ENCODE measurements around the gene CYP11A1.

CYP11A1 gene

DNA sequence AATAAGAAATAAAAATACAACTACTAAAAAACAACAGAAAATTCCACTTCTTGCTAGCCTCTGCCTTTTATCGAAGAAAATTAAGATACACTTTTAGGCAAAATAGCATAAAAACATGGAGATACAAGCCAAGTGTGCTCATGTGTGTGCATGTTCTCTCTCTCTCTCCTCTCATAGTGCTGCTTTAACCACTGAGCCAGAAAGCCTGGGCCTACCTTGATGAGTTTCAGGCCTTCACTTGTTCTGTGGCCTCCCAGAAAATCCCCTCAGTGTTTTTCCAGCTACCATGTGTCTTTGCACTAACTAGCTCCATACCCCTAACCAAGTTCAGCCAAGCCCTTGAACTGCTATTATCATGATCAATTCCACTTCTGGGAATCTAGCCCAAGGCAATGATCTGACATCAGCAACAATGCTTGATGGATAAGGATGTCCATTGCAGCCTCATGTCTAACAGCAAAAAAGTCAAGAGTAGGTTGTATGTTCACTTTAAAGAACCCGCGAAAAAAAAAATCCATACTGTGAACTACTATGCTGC lies 18.1 kb downstream of the CYP11A1 start:
- TF ChIP-seq SIN3A (IDR thresholded peaks at IDR 0.05; ENCODE audit: borderline replicate concordance, insufficient read depth, low read length) (no peak), TAF1 (IDR thresholded peaks at IDR 0.05; ENCODE audit: borderline replicate concordance, insufficient read depth, low read length) (no peak), FOXP2 (optimal IDR thresholded peaks at IDR 0.05; ENCODE audit: borderline replicate concordance, extremely low read depth, extremely low read length, insufficient read depth) (no peak), POLR2AphosphoS5 (IDR thresholded peaks at IDR 0.05; ENCODE audit: low read depth, low read length) (no peak)
- TF ChIP-seq, protein P1, sequence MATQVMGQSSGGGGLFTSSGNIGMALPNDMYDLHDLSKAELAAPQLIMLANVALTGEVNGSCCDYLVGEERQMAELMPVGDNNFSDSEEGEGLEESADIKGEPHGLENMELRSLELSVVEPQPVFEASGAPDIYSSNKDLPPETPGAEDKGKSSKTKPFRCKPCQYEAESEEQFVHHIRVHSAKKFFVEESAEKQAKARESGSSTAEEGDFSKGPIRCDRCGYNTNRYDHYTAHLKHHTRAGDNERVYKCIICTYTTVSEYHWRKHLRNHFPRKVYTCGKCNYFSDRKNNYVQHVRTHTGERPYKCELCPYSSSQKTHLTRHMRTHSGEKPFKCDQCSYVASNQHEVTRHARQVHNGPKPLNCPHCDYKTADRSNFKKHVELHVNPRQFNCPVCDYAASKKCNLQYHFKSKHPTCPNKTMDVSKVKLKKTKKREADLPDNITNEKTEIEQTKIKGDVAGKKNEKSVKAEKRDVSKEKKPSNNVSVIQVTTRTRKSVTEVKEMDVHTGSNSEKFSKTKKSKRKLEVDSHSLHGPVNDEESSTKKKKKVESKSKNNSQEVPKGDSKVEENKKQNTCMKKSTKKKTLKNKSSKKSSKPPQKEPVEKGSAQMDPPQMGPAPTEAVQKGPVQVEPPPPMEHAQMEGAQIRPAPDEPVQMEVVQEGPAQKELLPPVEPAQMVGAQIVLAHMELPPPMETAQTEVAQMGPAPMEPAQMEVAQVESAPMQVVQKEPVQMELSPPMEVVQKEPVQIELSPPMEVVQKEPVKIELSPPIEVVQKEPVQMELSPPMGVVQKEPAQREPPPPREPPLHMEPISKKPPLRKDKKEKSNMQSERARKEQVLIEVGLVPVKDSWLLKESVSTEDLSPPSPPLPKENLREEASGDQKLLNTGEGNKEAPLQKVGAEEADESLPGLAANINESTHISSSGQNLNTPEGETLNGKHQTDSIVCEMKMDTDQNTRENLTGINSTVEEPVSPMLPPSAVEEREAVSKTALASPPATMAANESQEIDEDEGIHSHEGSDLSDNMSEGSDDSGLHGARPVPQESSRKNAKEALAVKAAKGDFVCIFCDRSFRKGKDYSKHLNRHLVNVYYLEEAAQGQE (IDR thresholded peaks at IDR 0.05; ENCODE audit: insufficient read depth in 1 of 2, low read depth in 2 of 2, low read length in 2 of 2) = no peak

DNA sequence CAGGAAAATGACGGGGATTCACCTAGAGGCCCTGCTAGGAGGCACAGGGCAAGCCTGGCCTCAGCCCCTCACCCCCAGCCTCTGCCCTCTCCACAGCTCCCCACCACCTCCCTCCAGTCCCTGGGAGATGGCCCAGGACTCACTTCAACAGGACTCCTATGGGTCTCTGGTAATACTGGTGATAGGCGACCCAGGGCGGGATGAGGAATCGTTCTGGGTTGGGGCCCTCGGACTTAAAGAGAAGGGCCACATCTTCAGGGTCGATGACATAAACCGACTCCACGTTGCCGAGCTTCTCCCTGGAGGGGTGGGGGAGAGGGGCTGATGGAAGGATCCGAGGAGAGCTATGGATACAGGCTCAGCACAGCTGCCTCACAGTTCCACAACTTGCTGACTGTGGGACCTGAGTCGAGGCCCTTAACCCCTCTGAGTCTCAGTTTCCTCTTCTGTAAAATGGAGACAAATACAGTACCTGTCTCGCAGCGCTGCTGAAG lies 19.6 kb downstream of the CYP11A1 start:
- TF ChIP-seq FOXP2 (optimal IDR thresholded peaks at IDR 0.05; ENCODE audit: borderline replicate concordance, extremely low read depth, extremely low read length, insufficient read depth) (no peak), SIN3A (IDR thresholded peaks at IDR 0.05; ENCODE audit: borderline replicate concordance, insufficient read depth, low read length) (no peak), POLR2AphosphoS5 (IDR thresholded peaks at IDR 0.05; ENCODE audit: low read depth, low read length) (no peak), TAF1 (IDR thresholded peaks at IDR 0.05; ENCODE audit: borderline replicate concordance, insufficient read depth, low read length) (no peak)
- TF ChIP-seq, protein P1 (IDR thresholded peaks at IDR 0.05; ENCODE audit: insufficient read depth in 1 of 2, low read depth in 2 of 2, low read length in 2 of 2) = no peak

DNA sequence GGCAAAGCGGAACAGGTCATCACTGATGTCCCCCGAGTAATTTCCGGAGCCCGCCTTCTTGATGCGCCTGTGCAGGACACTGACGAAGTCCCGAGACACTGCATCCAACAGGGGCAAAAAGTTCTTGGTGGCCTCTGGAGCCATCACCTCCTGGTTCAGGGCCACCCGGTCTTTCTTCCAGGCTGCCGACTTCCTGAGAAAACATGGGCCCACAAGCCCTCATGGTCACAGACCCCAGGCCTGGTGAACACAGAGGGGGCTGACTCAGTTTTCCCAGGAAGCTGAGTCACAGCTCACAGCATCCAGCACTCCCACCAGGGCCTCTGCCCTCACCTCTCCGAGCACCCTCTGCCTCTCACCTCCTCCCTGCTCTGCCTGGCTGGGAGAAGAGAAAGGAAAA lies 22.4 kb downstream of the CYP11A1 start:
- TF ChIP-seq TAF1 (IDR thresholded peaks at IDR 0.05; ENCODE audit: borderline replicate concordance, insufficient read depth, low read length) = no peak
- no peak for TF ChIP-seq POLR2AphosphoS5 (IDR thresholded peaks at IDR 0.05; ENCODE audit: low read depth, low read length)
- no peak for TF ChIP-seq SIN3A (IDR thresholded peaks at IDR 0.05; ENCODE audit: borderline replicate concordance, insufficient read depth, low read length)
- no peak for TF ChIP-seq FOXP2 (optimal IDR thresholded peaks at IDR 0.05; ENCODE audit: borderline replicate concordance, extremely low read depth, extremely low read length, insufficient read depth)
- TF ChIP-seq, protein P1 (IDR thresholded peaks at IDR 0.05; ENCODE audit: insufficient read depth in 1 of 2, low read depth in 2 of 2, low read length in 2 of 2) = no peak

DNA sequence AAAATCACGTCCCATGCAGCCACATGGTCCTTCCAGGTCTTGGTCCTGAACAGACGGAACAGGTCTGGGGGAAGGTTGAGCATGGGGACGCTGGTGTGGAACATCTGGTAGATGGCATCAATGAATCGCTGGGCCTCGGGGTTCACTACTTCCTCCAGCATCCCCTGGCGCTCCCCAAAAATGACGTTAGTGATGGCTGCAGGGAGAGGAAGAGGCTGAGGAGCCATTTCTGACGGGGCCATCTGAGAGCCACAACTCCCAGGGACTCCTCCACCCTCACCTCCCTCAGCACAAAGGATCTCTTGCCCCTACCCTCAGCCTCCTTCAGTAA lies 23.7 kb downstream of the CYP11A1 start:
- no peak for TF ChIP-seq TAF1 (IDR thresholded peaks at IDR 0.05; ENCODE audit: borderline replicate concordance, insufficient read depth, low read length)
- TF ChIP-seq, protein P1 (IDR thresholded peaks at IDR 0.05; ENCODE audit: insufficient read depth in 1 of 2, low read depth in 2 of 2, low read length in 2 of 2) = no peak
- no peak for TF ChIP-seq SIN3A (IDR thresholded peaks at IDR 0.05; ENCODE audit: borderline replicate concordance, insufficient read depth, low read length)
- no peak for TF ChIP-seq POLR2AphosphoS5 (IDR thresholded peaks at IDR 0.05; ENCODE audit: low read depth, low read length)
- no peak for TF ChIP-seq FOXP2 (optimal IDR thresholded peaks at IDR 0.05; ENCODE audit: borderline replicate concordance, extremely low read depth, extremely low read length, insufficient read depth)
